GM12873 (cell line): Measurements from ENCODE around the gene PSMA5.
A peak's percentile ranks its signal among the peaks of the same experiment; 100 is the strongest.

ENCODE experiments used
- CTCF ChIP-seq: IDR thresholded peaks from 2 replicates; pipeline ENCODE4 v1.5.1; 2012; ENCODE audit warnings: low read depth, mild to moderate bottlenecking, moderate library complexity, low read length, control low read depth; ENCODE audit not compliant: insufficient read depth; ENCODE audit errors: missing control alignments

Gene PSMA5

GRCh38 chr1:109425391-109426280 lies 612 bp downstream of the PSMA5 start:
- no peak for TF ChIP-seq CTCF

DNA sequence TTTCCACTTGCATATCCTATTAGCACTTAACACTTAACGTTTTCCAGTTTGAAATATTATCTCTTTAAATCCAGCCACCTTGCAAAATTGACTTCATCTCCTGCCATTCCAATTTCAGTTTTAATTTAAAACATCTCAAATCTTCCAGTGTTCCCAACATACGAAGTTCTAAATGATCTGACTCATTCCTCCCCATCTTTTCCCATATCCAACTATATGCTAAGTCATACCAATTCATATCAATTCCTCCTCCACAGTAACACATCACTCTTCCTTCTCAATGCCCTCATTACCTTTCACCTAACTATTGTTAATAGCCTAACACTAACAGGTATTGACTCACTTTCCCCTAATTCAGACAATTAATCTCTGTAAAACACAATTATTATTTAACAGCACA lies 2.8 kb downstream of the PSMA5 start:
- TF ChIP-seq CTCF, result no peak

DNA sequence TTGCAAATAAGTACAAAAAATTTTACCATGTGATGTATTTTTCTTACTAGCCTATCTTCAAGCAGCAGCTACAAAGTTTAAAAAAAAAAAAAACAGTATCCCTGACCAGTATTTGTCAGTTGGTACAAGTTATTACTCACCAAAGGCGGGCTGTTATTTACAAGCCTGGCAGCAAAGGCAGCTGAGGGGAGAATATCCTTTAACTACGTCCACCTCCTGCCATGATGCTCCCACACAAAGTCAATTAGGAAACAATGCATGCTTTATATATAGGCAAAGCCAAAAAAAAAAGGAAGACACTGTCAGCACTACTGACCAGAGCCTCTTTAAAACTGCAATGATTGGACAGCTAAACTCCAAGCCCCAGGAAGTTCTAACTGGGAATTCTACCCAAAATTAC lies 13.7 kb downstream of the PSMA5 start:
- no peak for TF ChIP-seq CTCF

DNA sequence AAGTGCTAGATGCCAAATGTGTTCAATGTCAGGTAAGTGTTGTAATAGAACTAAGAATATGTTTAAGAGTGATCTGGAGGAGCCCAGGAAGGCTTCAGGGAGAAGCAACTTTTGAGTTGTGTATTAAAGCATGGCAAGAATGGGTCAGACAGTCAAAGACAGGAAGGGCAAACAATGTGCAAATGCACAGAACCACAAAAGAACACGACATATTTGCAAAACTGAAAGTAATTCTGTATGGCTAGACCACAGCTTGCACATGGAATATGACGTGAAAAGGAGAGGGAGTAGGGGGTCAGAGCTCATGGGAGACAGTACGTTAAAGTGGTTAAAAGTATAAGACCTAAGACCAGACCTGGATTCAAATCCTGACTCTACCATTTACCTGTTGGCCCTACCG lies 21.4 kb downstream of the PSMA5 start:
- TF ChIP-seq CTCF, result no peak

DNA sequence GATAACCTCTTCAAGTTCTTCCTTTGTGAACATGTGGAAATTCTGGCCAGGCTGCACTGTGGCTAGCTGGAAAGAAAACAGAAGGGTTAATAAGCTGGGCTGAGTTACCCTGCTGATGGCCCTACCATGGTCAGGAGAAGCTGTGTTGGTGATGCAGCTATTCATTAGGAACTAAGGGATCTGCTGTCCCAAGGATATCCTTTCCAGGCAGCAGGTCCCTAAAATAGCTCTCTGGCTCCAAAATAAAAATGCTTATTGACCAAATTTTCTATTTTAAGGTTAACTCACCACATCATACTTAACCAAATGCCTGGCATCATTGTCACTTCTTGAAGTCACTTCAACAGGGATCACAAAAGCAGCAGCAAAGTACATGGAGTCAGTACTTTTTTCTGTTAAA lies 24.2 kb downstream of the PSMA5 start:
- no peak for TF ChIP-seq CTCF

GRCh38 chr1:109400035-109400655 lies 26.1 kb downstream of the PSMA5 start:
- TF ChIP-seq CTCF, result no peak

- TF ChIP-seq CTCF, result peak; percentile 47
Observed at GRCh38 chr1:109399326-109399957, 26.8 kb downstream of the PSMA5 start.
